Subcutaneous adipose tissue (tissue), 4 donors: Measurements from ENCODE around the gene GTPBP4. TPM values are rescaled to one million over a fixed set of nuclear protein-coding genes. Genes with fewer than 3 reads are reported as not detected.

ENCODE experiments used
- CTCF ChIP-seq: fragments of 450-650 bp; IDR thresholded peaks from one replicate; pipeline ENCODE4 v1.5.1; 2016; ENCODE audit warnings: low read depth, mild to moderate bottlenecking, control low read depth, antibody characterized with exemption, moderate library complexity
- total RNA-seq, 4 donors: library from RNA; depleted of rRNA; stranded (reverse); fragments of >200 nt; gene quantifications; one replicate each; pipeline ENCODE4 v1.1.0, GENCODE V29; 2016

GTPBP4 gene
- total RNA-seq, 4 donors from 2014 or later, result 26.3 to 31.9 (median 29.6) TPM

GRCh38 chr10:1026578-1026977 is 38.3 kb downstream of the GTPBP4 start:
- TF ChIP-seq CTCF, result no peak

GRCh38 chr10:1029838-1030237 is 41.6 kb downstream of the GTPBP4 start:
- no peak for TF ChIP-seq CTCF

GRCh38 chr10:1033601-1034000 is 45.4 kb downstream of the GTPBP4 start:
- no peak for TF ChIP-seq CTCF

GRCh38 chr10:1034758-1035157 is 46.5 kb downstream of the GTPBP4 start:
- TF ChIP-seq CTCF, result no peak

- TF ChIP-seq CTCF, result no peak
These were observed 47.0 kb downstream of the GTPBP4 start for GRCh38 chr10:1035201-1035600.

- no peak for TF ChIP-seq CTCF
These were observed 48.1 kb downstream of the GTPBP4 start for GRCh38 chr10:1036341-1036791.

GRCh38 chr10:1037098-1037497 is 48.9 kb downstream of the GTPBP4 start:
- no peak for TF ChIP-seq CTCF
